Hepatocyte (in vitro differentiated cells): ENCODE measurements around the gene UMAD1.

ENCODE experiments used
- EZH2phosphoT487 ChIP-seq: fragments of 200-600 bp; sonication (generic); IDR thresholded peaks from one replicate; pipeline ENCODE4 v1.6.1; 2018; ENCODE audit warnings: antibody characterized with exemption, mild to moderate bottlenecking, low read depth, moderate library complexity; ENCODE audit not compliant: unreplicated experiment, severe bottlenecking
- TF ChIP-seq, protein P1 (sequence below): fragments of 200-600 bp; sonication (generic); IDR thresholded peaks from 2 replicates; pipeline ENCODE4 v1.5.1; 2016; ENCODE audit warnings: antibody characterized with exemption, mild to moderate bottlenecking; ENCODE audit not compliant: poor library complexity

DNA sequence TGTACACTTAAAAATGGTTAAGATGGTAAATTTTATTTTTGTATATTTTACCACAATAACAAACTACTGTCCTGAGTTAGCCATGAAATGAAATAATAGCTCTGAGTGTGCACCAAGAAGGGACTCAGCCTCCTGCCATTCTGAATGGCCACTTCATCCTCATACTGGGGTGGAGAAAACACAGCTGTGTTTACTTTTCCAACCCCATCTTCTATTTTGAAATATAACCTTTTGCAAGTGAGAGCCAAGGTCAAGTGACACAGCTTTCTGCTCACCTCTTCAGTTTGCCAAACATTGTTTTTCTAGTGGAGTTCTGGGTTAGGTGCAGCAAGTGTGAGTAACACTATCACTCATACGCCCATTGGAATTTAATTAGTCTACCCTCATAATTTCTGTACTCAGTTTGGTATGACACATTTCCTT, 220.7 kb downstream of the UMAD1 start:
- TF ChIP-seq, protein P1, sequence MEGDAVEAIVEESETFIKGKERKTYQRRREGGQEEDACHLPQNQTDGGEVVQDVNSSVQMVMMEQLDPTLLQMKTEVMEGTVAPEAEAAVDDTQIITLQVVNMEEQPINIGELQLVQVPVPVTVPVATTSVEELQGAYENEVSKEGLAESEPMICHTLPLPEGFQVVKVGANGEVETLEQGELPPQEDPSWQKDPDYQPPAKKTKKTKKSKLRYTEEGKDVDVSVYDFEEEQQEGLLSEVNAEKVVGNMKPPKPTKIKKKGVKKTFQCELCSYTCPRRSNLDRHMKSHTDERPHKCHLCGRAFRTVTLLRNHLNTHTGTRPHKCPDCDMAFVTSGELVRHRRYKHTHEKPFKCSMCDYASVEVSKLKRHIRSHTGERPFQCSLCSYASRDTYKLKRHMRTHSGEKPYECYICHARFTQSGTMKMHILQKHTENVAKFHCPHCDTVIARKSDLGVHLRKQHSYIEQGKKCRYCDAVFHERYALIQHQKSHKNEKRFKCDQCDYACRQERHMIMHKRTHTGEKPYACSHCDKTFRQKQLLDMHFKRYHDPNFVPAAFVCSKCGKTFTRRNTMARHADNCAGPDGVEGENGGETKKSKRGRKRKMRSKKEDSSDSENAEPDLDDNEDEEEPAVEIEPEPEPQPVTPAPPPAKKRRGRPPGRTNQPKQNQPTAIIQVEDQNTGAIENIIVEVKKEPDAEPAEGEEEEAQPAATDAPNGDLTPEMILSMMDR, result no peak
- TF ChIP-seq EZH2phosphoT487, result no peak
